ENCODE measurements around the gene SMARCA1. TPM values are rescaled to one million over a fixed set of nuclear protein-coding genes. Genes with fewer than 3 reads are reported as not detected.

SMARCA1 gene
- total and polyA plus RNA-seq, 10 of the 15 experiments (the other 5 are each of a cell fraction or from before 2014, with no cell fraction given), result 0.02 to 0.31 (median 0.08) TPM; not detected in 3

DNA sequence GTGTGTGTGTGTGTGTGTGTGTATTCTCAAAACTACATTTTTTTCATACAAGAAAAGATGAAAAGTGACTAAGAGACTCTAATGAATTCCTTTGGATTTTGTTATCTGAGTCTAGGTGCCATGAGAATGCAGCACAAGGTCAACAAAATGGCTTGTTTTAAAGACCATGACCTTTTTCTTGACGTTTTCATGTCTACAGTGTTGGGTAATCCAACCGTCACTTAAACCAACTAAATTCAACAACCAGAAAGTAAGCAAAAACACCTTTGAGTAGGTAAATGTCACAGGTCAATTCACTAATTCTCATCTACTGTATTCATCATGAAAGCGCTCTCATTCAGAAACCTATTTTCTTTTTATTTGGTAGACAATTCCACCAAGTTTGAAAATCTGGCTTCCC lies 3.1 kb downstream of the SMARCA1 start:
- H3K9me3 ChIP-seq (replicated peaks; ENCODE audit: control insufficient read depth, insufficient read depth, low read length), result no peaks in the 10 kb centered on the region
- FAIRE-seq (no peak), ATAC-seq (no peak), DNase-seq (ENCODE audit: low read depth, low spot score) (no peak)
- no peak overlapping the region for H3K27ac ChIP-seq (ENCODE audit: control insufficient read depth, insufficient read depth)
- H3K79me2 ChIP-seq (ENCODE audit: control insufficient read depth, insufficient read depth, low read length), result no peaks in the 10 kb centered on the region
- WGBS (ENCODE audit: insufficient coverage, insufficient replicate concordance, low lambda C conversion rate, missing lambda C conversion rate), result 67% methylated on average over 3 of the region's 3 CpGs
- H3K4me1 ChIP-seq (ENCODE audit: control insufficient read depth, insufficient read depth, low read length), result no peaks in the 10 kb centered on the region
- no peaks in the 10 kb centered on the region for H3K36me3 ChIP-seq (ENCODE audit: control insufficient read depth in 2 of 2, insufficient read depth in 2 of 2, low read length in 1 of 2)
- H2AFZ ChIP-seq (ENCODE audit: control insufficient read depth, low read depth, low read length), result no peak overlapping the region
- H3K4me3 ChIP-seq, result no peak overlapping the region
- no peak overlapping the region for H3K9ac ChIP-seq (ENCODE audit: control insufficient read depth, insufficient read depth, low read length)
- ChIA-PET RAD21 (ENCODE audit: unreplicated experiment) (no interaction called here), SMC1A (ENCODE audit: uncharacterized antibody, unreplicated experiment) (no interaction called here), POLR2A (no interaction called here), CTCF (no interaction called here)
- no peak overlapping the region for H3K4me2 ChIP-seq (ENCODE audit: control insufficient read depth, insufficient read depth)
- no peaks in the 10 kb centered on the region; a peak in 1 of 4 replicates for H3K27me3 ChIP-seq (replicated peaks in 1 of 2; ENCODE audit: control insufficient read depth in 2 of 2, insufficient read depth in 2 of 2, low read length in 1 of 2)
- TF ChIP-seq CBX3 (IDR thresholded peaks at IDR 0.05; ENCODE audit: borderline replicate concordance, low read depth), result no peak
- TF ChIP-seq, protein P1, sequence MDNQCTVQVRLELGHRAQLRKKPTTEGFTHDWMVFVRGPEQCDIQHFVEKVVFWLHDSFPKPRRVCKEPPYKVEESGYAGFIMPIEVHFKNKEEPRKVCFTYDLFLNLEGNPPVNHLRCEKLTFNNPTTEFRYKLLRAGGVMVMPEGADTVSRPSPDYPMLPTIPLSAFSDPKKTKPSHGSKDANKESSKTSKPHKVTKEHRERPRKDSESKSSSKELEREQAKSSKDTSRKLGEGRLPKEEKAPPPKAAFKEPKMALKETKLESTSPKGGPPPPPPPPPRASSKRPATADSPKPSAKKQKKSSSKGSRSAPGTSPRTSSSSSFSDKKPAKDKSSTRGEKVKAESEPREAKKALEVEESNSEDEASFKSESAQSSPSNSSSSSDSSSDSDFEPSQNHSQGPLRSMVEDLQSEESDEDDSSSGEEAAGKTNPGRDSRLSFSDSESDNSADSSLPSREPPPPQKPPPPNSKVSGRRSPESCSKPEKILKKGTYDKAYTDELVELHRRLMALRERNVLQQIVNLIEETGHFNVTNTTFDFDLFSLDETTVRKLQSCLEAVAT (IDR thresholded peaks at IDR 0.05), result no peak
- TF ChIP-seq NR2F1 (conservative IDR thresholded peaks at IDR 0.05), result no peak
- no peak for TF ChIP-seq MTA2 (IDR thresholded peaks at IDR 0.05; ENCODE audit: low read depth)
- no peak for TF ChIP-seq ASH2L (IDR thresholded peaks at IDR 0.05; ENCODE audit: borderline replicate concordance, low read depth)
- TF ChIP-seq CBFB (IDR thresholded peaks at IDR 0.05; ENCODE audit: low read depth), result no peak
- no peak for TF ChIP-seq PAX8 (IDR thresholded peaks at IDR 0.05)
- intact Hi-C loops (cut with micrococcal nuclease; ENCODE audit: unreplicated experiment) (no loop called here), in situ Hi-C loops (cut with MboI) (no loop called here)
- H4K20me1 ChIP-seq (ENCODE audit: control insufficient read depth, insufficient read depth), result no peaks in the 10 kb centered on the region
- BruUV-seq (replicated peaks), result no TSS peak

DNA sequence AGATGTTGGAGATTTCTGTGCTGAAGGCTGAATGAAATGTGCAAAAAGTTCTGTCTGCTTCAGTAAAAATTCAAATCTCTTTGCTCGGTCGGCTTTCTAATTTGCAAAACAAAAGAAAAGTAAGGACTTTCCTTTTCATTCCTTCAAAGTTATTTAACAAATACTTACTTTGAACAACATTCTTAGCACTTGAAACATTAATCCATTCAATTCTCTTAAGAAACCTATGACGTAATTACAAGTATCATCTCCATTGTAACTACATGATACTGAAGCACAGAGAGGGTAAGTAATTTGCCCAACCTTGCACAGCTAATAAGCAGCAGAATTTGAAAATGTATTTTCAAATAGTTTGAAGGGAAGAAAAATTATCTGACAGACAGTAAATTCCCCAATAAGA lies 6.9 kb downstream of the SMARCA1 start:
- intact Hi-C loops (cut with micrococcal nuclease; ENCODE audit: unreplicated experiment) (no loop called here), in situ Hi-C loops (cut with MboI) (no loop called here)
- Histone ChIP-seq H3K9me3 (replicated peaks; ENCODE audit: control insufficient read depth, insufficient read depth, low read length) (no peaks in the 10 kb centered on the region), H3K4me3 (no peak overlapping the region), H3K4me1 (ENCODE audit: control insufficient read depth, insufficient read depth, low read length) (no peaks in the 10 kb centered on the region), H2AFZ (ENCODE audit: control insufficient read depth, low read depth, low read length) (no peak overlapping the region), H4K20me1 (ENCODE audit: control insufficient read depth, insufficient read depth) (no peaks in the 10 kb centered on the region), H3K4me2 (ENCODE audit: control insufficient read depth, insufficient read depth) (no peak overlapping the region), H3K27ac (ENCODE audit: control insufficient read depth, insufficient read depth) (no peak overlapping the region), H3K9ac (ENCODE audit: control insufficient read depth, insufficient read depth, low read length) (no peak overlapping the region), H3K36me3 (ENCODE audit: control insufficient read depth in 2 of 2, insufficient read depth in 2 of 2, low read length in 1 of 2) (no peaks in the 10 kb centered on the region), H3K79me2 (ENCODE audit: control insufficient read depth, insufficient read depth, low read length) (no peaks in the 10 kb centered on the region), H3K27me3 (replicated peaks in 1 of 2; ENCODE audit: control insufficient read depth in 2 of 2, insufficient read depth in 2 of 2, low read length in 1 of 2) (no peaks in the 10 kb centered on the region)
- no peak for TF ChIP-seq TAF1 (IDR thresholded peaks at IDR 0.05; ENCODE audit: borderline replicate concordance, low read depth, low read length)
- peak; percentile 48; the same call in 1 of the 2 replicates for TF ChIP-seq ATF7 (IDR thresholded peaks at IDR 0.05; ENCODE audit: low read depth)
- DNase-seq (ENCODE audit: low read depth, low spot score) (no peak), FAIRE-seq (no peak), ATAC-seq (no peak)
- ChIA-PET RAD21 (ENCODE audit: unreplicated experiment) (no interaction called here), CTCF (no interaction called here), POLR2A (no interaction called here), SMC1A (ENCODE audit: uncharacterized antibody, unreplicated experiment) (no interaction called here)
- BruUV-seq (replicated peaks), result no TSS peak
- 2% methylated on average over 3 of the region's 3 CpGs for WGBS (ENCODE audit: insufficient coverage, insufficient replicate concordance, low lambda C conversion rate, missing lambda C conversion rate)

All from GM12878 (cell line).